Measurements from ENCODE around the gene SLC5A2. TPM values are rescaled to one million over a fixed set of nuclear protein-coding genes. Genes with fewer than 3 reads are reported as not detected.

The SLC5A2 gene
- total and polyA plus RNA-seq, 2 of the 13 experiments (the other 11 are each of a cell fraction or from before 2014, with no cell fraction given) = 0.24 to 0.97 TPM

GRCh38 chr16:31458073-31458843, 24.7 kb upstream of the SLC5A2 start (continued):
- TF ChIP-seq, protein P1, sequence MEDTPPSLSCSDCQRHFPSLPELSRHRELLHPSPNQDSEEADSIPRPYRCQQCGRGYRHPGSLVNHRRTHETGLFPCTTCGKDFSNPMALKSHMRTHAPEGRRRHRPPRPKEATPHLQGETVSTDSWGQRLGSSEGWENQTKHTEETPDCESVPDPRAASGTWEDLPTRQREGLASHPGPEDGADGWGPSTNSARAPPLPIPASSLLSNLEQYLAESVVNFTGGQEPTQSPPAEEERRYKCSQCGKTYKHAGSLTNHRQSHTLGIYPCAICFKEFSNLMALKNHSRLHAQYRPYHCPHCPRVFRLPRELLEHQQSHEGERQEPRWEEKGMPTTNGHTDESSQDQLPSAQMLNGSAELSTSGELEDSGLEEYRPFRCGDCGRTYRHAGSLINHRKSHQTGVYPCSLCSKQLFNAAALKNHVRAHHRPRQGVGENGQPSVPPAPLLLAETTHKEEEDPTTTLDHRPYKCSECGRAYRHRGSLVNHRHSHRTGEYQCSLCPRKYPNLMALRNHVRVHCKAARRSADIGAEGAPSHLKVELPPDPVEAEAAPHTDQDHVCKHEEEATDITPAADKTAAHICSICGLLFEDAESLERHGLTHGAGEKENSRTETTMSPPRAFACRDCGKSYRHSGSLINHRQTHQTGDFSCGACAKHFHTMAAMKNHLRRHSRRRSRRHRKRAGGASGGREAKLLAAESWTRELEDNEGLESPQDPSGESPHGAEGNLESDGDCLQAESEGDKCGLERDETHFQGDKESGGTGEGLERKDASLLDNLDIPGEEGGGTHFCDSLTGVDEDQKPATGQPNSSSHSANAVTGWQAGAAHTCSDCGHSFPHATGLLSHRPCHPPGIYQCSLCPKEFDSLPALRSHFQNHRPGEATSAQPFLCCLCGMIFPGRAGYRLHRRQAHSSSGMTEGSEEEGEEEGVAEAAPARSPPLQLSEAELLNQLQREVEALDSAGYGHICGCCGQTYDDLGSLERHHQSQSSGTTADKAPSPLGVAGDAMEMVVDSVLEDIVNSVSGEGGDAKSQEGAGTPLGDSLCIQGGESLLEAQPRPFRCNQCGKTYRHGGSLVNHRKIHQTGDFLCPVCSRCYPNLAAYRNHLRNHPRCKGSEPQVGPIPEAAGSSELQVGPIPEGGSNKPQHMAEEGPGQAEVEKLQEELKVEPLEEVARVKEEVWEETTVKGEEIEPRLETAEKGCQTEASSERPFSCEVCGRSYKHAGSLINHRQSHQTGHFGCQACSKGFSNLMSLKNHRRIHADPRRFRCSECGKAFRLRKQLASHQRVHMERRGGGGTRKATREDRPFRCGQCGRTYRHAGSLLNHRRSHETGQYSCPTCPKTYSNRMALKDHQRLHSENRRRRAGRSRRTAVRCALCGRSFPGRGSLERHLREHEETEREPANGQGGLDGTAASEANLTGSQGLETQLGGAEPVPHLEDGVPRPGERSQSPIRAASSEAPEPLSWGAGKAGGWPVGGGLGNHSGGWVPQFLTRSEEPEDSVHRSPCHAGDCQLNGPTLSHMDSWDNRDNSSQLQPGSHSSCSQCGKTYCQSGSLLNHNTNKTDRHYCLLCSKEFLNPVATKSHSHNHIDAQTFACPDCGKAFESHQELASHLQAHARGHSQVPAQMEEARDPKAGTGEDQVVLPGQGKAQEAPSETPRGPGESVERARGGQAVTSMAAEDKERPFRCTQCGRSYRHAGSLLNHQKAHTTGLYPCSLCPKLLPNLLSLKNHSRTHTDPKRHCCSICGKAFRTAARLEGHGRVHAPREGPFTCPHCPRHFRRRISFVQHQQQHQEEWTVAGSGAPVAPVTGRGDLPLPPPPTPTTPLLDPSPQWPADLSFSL (CRISPR knock-in tag; IDR thresholded peaks at IDR 0.05) = peak; percentile 87
- TF ChIP-seq HINFP (CRISPR knock-in tag; IDR thresholded peaks at IDR 0.05; ENCODE audit: low read depth) (peak; percentile 96), ATM (IDR thresholded peaks at IDR 0.05; ENCODE audit: borderline replicate concordance) (no peak), ZBTB4 (CRISPR knock-in tag; IDR thresholded peaks at IDR 0.05; ENCODE audit: borderline replicate concordance) (no peak), ZSCAN25 (CRISPR knock-in tag; IDR thresholded peaks at IDR 0.05) (peak; percentile 98), RCOR2 (CRISPR knock-in tag; IDR thresholded peaks at IDR 0.05) (no peak), ZNF792 (CRISPR knock-in tag; IDR thresholded peaks at IDR 0.05) (peak; percentile 97), REXO4 (CRISPR knock-in tag; IDR thresholded peaks at IDR 0.05; ENCODE audit: borderline replicate concordance) (no peak; the same call in 1 of the 2 replicates), ZNF615 (CRISPR knock-in tag; IDR thresholded peaks at IDR 0.05; ENCODE audit: borderline replicate concordance) (peak; percentile 79; the same call in 1 of the 2 replicates), JARID2 (CRISPR knock-in tag; IDR thresholded peaks at IDR 0.05; ENCODE audit: insufficient replicate concordance) (no peak), PLRG1 (conservative IDR thresholded peaks at IDR 0.05) (no peak)
- TF ChIP-seq, protein P2, sequence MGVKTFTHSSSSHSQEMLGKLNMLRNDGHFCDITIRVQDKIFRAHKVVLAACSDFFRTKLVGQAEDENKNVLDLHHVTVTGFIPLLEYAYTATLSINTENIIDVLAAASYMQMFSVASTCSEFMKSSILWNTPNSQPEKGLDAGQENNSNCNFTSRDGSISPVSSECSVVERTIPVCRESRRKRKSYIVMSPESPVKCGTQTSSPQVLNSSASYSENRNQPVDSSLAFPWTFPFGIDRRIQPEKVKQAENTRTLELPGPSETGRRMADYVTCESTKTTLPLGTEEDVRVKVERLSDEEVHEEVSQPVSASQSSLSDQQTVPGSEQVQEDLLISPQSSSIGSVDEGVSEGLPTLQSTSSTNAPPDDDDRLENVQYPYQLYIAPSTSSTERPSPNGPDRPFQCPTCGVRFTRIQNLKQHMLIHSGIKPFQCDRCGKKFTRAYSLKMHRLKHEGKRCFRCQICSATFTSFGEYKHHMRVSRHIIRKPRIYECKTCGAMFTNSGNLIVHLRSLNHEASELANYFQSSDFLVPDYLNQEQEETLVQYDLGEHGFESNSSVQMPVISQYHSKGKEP (CRISPR knock-in tag; IDR thresholded peaks at IDR 0.05) = no peak
- TF ChIP-seq, protein P3, sequence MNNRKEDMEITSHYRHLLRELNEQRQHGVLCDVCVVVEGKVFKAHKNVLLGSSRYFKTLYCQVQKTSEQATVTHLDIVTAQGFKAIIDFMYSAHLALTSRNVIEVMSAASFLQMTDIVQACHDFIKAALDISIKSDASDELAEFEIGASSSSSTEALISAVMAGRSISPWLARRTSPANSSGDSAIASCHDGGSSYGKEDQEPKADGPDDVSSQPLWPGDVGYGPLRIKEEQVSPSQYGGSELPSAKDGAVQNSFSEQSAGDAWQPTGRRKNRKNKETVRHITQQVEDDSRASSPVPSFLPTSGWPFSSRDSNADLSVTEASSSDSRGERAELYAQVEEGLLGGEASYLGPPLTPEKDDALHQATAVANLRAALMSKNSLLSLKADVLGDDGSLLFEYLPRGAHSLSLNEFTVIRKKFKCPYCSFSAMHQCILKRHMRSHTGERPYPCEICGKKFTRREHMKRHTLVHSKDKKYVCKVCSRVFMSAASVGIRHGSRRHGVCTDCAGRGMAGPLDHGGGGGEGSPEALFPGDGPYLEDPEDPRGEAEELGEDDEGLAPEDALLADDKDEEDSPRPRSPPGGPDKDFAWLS (CRISPR knock-in tag; IDR thresholded peaks at IDR 0.05; ENCODE audit: borderline replicate concordance) = 0 out of 2 replicates have a peak, but pooled peaks have one; percentile 11
